ENCODE measurements around the gene CRACR2B.

GRCh38 chr11:872799-873198, 45.1 kb downstream of the CRACR2B start:
- TF ChIP-seq EZH2phosphoT487 (IDR thresholded peaks at IDR 0.05; ENCODE audit: low read length) (no peak), CTCF (IDR thresholded peaks at IDR 0.05; ENCODE audit: low read length) (no peak)
